Body of pancreas (tissue), 4 donors: Measurements from ENCODE around the gene RPL14. TPM values are rescaled to one million over a fixed set of nuclear protein-coding genes. Genes with fewer than 3 reads are reported as not detected.

Experiments
- ATAC-seq: fragments of 150-250 bp; one replicate; pipeline ENCODE4 v1.9.1; 2016
- DNase-seq, 4 donors: peaks; one replicate each; pipeline ENCODE4 v3.0.0-alpha.2; 2019
- H3K27ac ChIP-seq, 4 donors: fragments of 200-600 bp; sonication (generic); 1 replicate in 3 of 4; 2 replicates in 1 of 4; pipeline versions ENCODE4 v1.5.1 to v1.6.1; 2016 to 2019; ENCODE audit warnings: mild to moderate bottlenecking in 1 of 4, mixed read lengths in 1 of 4, moderate library complexity in 1 of 4
- H3K27me3 ChIP-seq, 2 donors: fragments of 200-600 bp; sonication (generic); one replicate each; pipeline ENCODE4 v1.6.0; 2016; ENCODE audit warnings: mild to moderate bottlenecking in 1 of 2
- H3K36me3 ChIP-seq, 2 donors: fragments of 200-600 bp; sonication (generic); replicated peaks in 1 of 2; 2 replicates each; pipeline ENCODE4 v1.5.1; 2016; ENCODE audit warnings: low read depth in 2 of 2; ENCODE audit not compliant: insufficient read depth in 1 of 2
- H3K4me1 ChIP-seq: fragments of 200-600 bp; sonication (generic); one replicate; pipeline ENCODE4 v1.6.0; 2016
- H3K4me3 ChIP-seq, 2 donors: fragments of 200-600 bp; sonication (generic); 1 replicate in 1 of 2; 2 replicates in 1 of 2; pipeline ENCODE4 v1.5.1; 2016 to 2019
- H3K9me3 ChIP-seq, 3 donors: fragments of 200-600 bp; sonication (generic); 1 replicate in 2 of 3; 2 replicates in 1 of 3; pipeline ENCODE4 v1.5.1; 2016
- CTCF ChIP-seq, 7 experiments: fragments of 450-650 bp in 4 of 7; fragments of 200-600 bp in 3 of 7; sonication (generic) in 3 of 7; IDR thresholded peaks; one replicate each; pipeline ENCODE4 v1.5.1; 2016 to 2019; ENCODE audit warnings: antibody characterized with exemption in 7 of 7
- POLR2A ChIP-seq, 3 donors: fragments of 450-650 bp; IDR thresholded peaks; one replicate each; pipeline ENCODE4 v1.6.1; 2016; ENCODE audit warnings: antibody characterized with exemption in 3 of 3, mild to moderate bottlenecking in 2 of 3
- WGBS, 2 donors: methylation state at CpG; one replicate each; pipeline ENCODE4 v1.1.5; 2017; 5-methylcytosine and 5-hydroxymethylcytosine counted together
- intact Hi-C: fragments of 100-400 bp; cut with DNase I; formaldehyde crosslinking; loops from one replicate; pipeline ENCODE4 v1.15.1; 2023
- total RNA-seq, 2 donors: library from RNA; depleted of rRNA; stranded (reverse); fragments of >200 nt; gene quantifications; one replicate each; pipeline ENCODE4 v1.1.0, GENCODE V29; 2016

Gene RPL14
- total RNA-seq, 2 donors from 2014 or later, result 176 to 279 TPM

GRCh38 chr3:40422861-40423260 lies 34.3 kb upstream of the RPL14 start:
- no peaks in the 10 kb centered on the region for H3K9me3 ChIP-seq

GRCh38 chr3:40427045-40427669 lies 30.0 kb upstream of the RPL14 start:
- TF ChIP-seq CTCF (IDR thresholded peaks at IDR 0.05), result no peak
- no peak for TF ChIP-seq POLR2A (IDR thresholded peaks at IDR 0.05)
- Histone ChIP-seq H3K4me1 (no peaks in the 10 kb centered on the region), H3K36me3 (peaks cover 0 to 4% of the 10 kb centered on the region in 2 donors), H3K9me3 (no peaks in the 10 kb centered on the region), H3K4me3 (no peak overlapping the region), H3K27ac (no peak overlapping the region), H3K27me3 (no peaks in the 10 kb centered on the region)
- WGBS, 2 donors, result 92% methylated on average over 7 to 8 of the region's 8 CpGs
- intact Hi-C loops, result no loop called here
- ATAC-seq, result no peak
- no peak for DNase-seq

More at GRCh38 chr3:40422861-40423260, 34.3 kb upstream of the RPL14 start:
- DNase-seq (no peak), ATAC-seq (no peak)
- Histone ChIP-seq H3K27ac (no peak overlapping the region), H3K4me1 (peaks cover 4% of the 10 kb centered on the region), H3K27me3 (no peaks in the 10 kb centered on the region), H3K4me3 (no peak overlapping the region), H3K36me3 (peaks cover 0 to 4% of the 10 kb centered on the region in 2 donors)
- 81 to 88% methylated on average over 1 of the region's 1 CpG for WGBS, 2 donors
- TF ChIP-seq POLR2A (IDR thresholded peaks at IDR 0.05), result no peak
- no peak for TF ChIP-seq CTCF (IDR thresholded peaks at IDR 0.05)
- intact Hi-C loops, result no loop called here

GRCh38 chr3:40432793-40433192 lies 24.3 kb upstream of the RPL14 start:
- Histone ChIP-seq H3K4me3 (no peak overlapping the region), H3K36me3 (no peaks in the 10 kb centered on the region), H3K4me1 (no peaks in the 10 kb centered on the region), H3K27ac (no peak overlapping the region), H3K9me3 (no peaks in the 10 kb centered on the region), H3K27me3 (no peaks in the 10 kb centered on the region)
- TF ChIP-seq POLR2A (IDR thresholded peaks at IDR 0.05) (no peak), CTCF (IDR thresholded peaks at IDR 0.05) (peak in 1 of 7 experiments; percentile 9)
- ATAC-seq, result no peak
- intact Hi-C loops, result no loop called here
- no peak for DNase-seq
- 81 to 82% methylated on average over 2 of the region's 2 CpGs for WGBS, 2 donors

GRCh38 chr3:40437889-40438288 lies 19.2 kb upstream of the RPL14 start:
- Histone ChIP-seq H3K27ac (no peak overlapping the region), H3K27me3 (no peaks in the 10 kb centered on the region), H3K9me3 (no peaks in the 10 kb centered on the region), H3K4me3 (no peak overlapping the region), H3K36me3 (no peaks in the 10 kb centered on the region), H3K4me1 (no peaks in the 10 kb centered on the region)
- intact Hi-C loops, result no loop called here
- DNase-seq (no peak), ATAC-seq (no peak)
- TF ChIP-seq CTCF (IDR thresholded peaks at IDR 0.05) (no peak), POLR2A (IDR thresholded peaks at IDR 0.05) (no peak)
- 78 to 81% methylated on average over 5 of the region's 5 CpGs for WGBS, 2 donors

- WGBS, 2 donors, result 84 to 93% methylated on average over 6 to 9 of the region's 9 CpGs
- no peak for TF ChIP-seq POLR2A (IDR thresholded peaks at IDR 0.05)
- TF ChIP-seq CTCF (IDR thresholded peaks at IDR 0.05), result no peak
- no peaks in the 10 kb centered on the region for H3K27me3 ChIP-seq
Observed at GRCh38 chr3:40445062-40445461, 12.1 kb upstream of the RPL14 start.

More at GRCh38 chr3:40445062-40445461, 12.1 kb upstream of the RPL14 start:
- Histone ChIP-seq H3K9me3 (no peaks in the 10 kb centered on the region), H3K4me1 (no peaks in the 10 kb centered on the region), H3K4me3 (no peak overlapping the region), H3K36me3 (no peaks in the 10 kb centered on the region), H3K27ac (no peak overlapping the region)
- DNase-seq, result no peak
- intact Hi-C loops, result loop anchor here (10.0 kb wide), 1 partner anchor 120 kb away; no protein-coding TSS in a partner anchor
- no peak for ATAC-seq
